Stimulated activated CD4-positive, alpha-beta T cell treated with anti-CD3 and anti-CD28 coated beads, Interleukin-4, amount 100 ng/mL, for 1 hour (primary cell): ENCODE data around the gene DNMT3A.

Experiments used
- DNase-seq: peaks from one replicate; pipeline ENCODE4 v3.0.0-alpha.2; 2020

Gene DNMT3A

GRCh38 chr2:25342372-25343186, 854 bp upstream of the DNMT3A start:
- DNase-seq = peak; percentile 81

DNA sequence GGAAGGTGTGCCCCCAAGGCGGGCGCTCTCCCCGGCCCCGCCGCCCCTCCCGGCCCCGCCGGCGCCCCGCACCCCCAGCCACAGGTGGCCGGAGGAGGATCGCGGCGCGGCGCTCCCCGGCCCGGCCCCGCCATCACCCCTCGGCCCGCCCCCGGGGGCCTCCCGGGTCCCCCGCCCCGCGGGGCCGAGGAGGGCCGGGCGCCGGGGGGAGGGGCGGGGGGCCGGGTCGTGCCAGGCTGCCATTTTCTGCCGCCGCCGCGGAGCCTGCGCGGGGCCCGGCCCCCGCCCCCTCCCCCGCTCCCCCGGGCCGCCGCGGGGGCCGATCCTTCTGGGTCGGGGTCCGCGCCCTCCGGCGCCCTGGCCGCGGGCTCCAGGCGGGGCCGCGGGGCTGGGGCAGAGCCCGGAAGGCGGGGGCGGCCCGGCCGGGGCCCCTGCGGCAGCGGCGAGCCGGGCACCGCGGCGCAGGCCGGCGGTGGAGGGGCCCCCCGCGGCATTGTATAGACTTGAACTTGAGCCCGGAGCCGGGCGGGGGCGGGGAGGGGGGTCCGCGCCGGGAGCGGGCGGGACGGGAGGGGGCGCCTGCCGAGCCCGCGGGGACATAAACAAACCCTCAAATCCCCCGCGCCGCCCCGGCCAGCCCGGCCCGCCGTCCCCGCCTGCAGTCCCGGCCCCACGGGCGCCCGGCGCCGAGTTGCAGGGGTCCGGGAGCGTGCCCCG, 556 bp downstream of the DNMT3A start:
- DNase-seq = peak; percentile 48

GRCh38 chr2:25340181-25340921, 1.4 kb downstream of the DNMT3A start:
- peak; percentile 30 for DNase-seq

DNA sequence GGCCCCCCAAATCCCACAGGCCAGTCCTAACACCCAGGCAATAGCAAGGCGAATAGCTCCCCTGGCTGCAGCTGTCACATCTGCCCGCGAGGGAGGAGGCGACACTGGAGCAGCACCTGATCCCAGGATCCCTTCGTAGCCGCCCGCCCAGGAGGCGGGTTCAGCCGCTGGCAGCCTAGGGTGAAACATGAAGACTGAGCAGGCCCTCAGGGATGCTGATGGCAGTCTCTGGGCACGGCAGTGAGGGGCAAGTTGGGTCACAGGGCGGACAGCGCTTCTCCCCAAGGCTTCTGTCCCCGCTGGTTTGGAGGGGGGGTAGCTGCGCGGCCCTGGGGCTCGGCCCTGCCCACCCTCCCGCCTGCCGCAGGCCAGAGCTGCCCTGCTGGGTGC, 1.9 kb downstream of the DNMT3A start:
- no peak for DNase-seq

- DNase-seq = no peak
These were observed 2.5 kb downstream of the DNMT3A start for GRCh38 chr2:25339211-25339674.

GRCh38 chr2:25338401-25338800, 3.3 kb downstream of the DNMT3A start:
- no peak for DNase-seq

- no peak for DNase-seq
These were observed 3.8 kb downstream of the DNMT3A start for GRCh38 chr2:25337891-25338290.

DNA sequence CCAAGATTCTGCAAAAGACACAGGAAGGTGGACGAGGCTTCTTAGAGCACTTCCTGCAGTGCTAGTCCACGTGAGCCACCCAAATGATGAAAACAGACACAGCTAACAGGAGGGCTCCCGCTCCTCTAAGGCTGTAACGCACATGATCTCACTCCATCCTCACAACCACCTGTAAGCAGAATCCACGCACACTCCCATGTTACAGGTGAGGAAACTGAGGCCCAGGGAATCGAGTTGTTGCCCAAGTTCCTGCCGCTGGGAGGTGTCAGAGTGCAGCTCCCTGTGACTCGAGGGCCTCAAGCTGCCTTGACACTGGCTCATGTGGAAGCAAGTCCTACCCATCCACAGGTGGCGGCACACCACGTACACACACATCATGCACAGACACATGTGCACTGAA, 4.4 kb downstream of the DNMT3A start:
- no peak for DNase-seq

DNA sequence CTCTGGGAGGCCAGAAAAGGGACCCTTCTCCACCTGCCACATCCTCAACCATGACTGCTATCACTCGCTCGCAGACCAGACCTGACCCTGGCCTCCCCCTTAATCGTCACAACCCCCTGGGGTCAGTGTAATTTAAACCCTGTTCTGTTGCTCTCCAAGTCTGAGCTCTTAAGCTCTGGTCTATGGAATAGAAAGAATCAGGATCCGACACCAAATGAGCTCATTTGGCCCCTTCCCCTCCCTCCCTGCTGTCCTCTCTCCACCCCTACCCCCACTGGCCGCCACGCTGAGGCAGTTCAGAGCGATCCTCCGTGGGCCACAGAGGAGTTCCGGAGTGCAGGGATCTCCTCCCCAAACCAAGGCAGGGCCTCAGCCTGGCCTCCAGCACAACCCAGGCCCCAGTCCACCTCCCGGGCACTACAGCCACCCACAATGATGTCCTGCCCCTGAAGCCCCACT, 5.3 kb downstream of the DNMT3A start:
- no peak for DNase-seq

DNA sequence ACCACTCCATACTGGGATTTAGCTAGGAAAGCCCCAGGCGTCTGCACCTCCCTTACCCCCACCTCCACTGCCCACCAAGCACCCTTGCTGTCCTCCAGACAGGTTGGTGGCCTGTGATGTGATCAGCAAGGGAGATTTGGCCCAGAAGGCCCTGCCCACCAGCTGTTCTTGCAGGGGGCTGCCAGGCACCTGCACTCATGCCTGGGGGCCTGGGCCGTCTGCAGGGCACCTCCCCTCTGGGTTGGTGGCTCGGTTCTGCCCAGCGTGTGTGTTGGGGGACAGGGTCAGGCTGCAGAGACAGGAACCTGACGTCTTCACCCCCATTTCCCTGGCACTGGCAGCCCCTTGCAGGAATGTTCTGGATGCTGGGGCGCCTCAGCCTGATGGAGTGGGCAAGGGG, 5.8 kb downstream of the DNMT3A start:
- no peak for DNase-seq

GRCh38 chr2:25335204-25335603, 6.5 kb downstream of the DNMT3A start:
- no peak for DNase-seq

- no peak for DNase-seq
These were observed 7.2 kb downstream of the DNMT3A start for GRCh38 chr2:25334482-25334881.

- DNase-seq = no peak
These were observed 7.7 kb downstream of the DNMT3A start for GRCh38 chr2:25333981-25334380.

- no peak for DNase-seq
These were observed 9.2 kb downstream of the DNMT3A start for GRCh38 chr2:25332571-25332970.

DNA sequence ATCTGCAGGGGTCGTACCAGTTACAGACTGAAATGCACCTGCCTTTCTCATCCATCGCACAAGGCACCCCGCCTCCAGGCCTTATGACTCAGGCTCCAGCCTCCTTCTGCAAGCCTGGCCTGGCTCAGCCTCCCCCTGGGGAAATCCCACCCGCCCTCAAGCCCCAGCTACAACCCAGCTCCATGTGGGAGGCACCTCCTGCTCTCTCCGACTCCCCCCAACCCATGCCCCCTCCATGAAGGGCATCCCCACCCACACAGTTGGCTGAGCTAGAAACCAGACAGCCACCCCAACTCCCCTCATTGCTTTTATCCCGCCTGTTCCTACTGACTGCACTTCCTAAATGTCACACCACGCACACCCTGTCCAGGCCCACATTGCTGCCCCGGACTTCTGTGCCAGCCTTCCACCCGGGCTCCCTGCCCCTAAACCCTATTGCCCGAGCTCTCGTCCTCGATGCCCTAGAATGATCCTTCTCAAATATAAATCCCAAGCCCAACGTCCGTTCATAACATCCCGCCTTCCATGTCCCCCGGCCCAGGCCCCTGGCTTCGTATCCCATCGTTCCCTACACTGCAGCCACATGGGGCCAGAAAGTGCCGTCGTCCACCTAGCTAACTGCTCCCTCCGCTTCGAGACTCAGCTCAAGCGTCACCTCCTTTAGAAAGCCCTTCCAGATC, 9.9 kb downstream of the DNMT3A start:
- DNase-seq = peak; percentile 78

GRCh38 chr2:25330937-25331336, 10.8 kb downstream of the DNMT3A start:
- DNase-seq = no peak

DNA sequence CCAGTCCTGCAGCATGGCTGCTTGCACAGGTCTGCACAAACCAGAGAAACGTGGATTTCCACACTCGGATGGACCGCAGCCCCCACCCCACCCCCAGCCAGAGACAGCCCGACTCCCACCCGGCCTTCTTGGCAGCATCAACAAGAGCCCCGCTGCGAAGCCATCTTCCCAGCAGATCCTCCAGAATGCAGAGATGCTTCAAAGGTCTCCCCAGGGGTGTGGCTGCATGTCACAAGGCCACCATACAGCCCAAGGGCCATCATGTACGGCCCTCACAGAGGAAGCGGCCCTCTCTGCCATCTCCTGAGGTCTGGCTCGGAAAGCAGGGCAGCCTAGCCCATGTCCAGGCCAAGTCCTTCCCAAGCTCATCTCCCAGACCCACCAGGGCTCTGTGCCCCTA, 11.5 kb downstream of the DNMT3A start:
- DNase-seq = no peak

GRCh38 chr2:25328152-25329085, 13.3 kb downstream of the DNMT3A start:
- no peak for DNase-seq

DNA sequence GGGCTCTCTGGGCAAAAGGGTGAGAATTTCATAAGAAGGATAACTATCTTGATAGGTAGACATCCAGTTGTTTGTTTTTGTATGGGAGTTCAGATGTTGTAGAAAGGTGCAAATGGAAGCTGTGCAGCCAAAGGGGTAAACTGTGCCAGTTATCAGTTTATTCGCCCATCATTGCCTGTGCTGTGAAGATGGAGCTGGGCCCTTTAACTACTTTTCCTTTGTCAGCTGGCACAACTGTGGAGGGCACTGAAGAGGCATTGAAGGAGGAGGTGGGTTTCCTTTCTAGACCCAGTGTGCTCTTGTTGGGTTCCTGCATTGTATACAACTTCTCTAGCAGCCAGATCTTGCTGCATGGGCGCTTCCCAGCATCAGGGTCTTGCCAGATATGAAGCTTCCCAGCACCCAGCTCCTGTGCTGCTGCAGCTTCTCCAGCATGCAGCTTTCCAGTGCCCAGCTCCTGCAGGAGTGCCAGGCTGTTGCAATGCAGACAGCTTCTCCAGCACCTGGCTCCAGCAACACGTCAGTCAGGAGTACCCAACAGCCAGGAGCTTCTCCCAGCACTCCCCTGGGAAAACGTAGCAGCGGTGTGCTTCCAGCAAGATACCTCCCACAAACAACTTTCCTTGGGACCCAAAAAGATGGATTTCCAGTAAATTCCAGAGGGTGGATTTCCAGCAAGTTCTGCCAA, 15.3 kb downstream of the DNMT3A start:
- DNase-seq = no peak

DNA sequence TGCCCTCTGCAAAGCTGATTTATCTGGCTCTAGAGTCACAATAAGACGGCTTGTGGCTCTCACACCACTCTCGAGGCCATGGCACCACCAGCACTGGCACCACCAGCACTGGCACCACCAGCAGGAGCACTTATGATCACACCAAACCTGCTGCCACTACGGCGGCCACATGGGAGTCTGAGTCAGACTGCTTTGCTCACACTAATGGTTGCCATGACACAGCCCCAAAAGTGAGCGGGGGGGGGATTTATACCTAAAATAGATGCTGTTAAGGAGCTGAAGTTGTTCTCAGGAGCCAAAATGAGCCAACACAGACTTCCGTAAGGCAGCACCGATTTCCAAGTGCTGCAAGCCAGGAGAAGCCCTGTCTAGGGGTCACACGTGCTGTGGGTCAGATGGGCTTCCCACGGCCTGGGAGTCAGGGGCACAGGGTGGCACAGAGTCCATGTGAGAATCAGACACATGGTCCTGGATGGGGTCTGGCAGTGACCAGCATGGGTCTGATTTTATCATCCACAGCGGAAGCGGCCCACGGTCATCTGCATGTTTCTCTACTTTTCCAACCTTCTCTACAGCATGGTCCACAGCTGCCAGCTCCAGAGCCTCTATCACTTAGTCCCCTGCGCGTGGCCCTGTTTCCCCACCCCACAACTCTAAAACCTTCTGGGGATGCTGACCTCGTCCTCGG, 16.7 kb downstream of the DNMT3A start:
- DNase-seq = peak; percentile 43
